GM18517 (cell line): Measurements from ENCODE around the gene LRRC45.

ENCODE experiments used
- ATAC-seq: cut with Tn5 transposase; IDR thresholded peaks from one replicate; pipeline ENCODE4 v1.9.1; 2021; ENCODE audit warnings: mild to moderate bottlenecking, moderate library complexity; ENCODE audit not compliant: unreplicated experiment

The LRRC45 gene

DNA sequence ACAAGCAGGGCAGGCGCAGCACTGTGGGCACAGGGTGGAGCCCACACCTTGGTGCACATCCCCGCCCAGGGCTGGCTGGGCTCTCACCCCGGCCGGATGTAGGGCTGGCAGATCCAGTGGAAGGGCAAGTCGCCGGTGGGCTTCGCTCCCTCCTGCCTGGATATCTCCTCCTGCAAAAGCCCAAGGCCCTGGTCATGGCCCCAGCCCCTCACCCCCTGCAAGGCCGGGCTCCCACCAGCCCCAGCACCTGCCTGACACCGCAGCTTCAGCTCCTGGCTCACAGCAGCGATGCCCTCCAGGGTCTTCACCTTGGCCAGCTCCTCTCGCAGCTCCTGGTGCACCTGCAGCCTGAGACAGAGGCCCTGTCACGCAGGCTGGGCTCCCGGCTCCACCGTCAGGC is 37.5 kb downstream of the LRRC45 start:
- no peak for ATAC-seq

DNA sequence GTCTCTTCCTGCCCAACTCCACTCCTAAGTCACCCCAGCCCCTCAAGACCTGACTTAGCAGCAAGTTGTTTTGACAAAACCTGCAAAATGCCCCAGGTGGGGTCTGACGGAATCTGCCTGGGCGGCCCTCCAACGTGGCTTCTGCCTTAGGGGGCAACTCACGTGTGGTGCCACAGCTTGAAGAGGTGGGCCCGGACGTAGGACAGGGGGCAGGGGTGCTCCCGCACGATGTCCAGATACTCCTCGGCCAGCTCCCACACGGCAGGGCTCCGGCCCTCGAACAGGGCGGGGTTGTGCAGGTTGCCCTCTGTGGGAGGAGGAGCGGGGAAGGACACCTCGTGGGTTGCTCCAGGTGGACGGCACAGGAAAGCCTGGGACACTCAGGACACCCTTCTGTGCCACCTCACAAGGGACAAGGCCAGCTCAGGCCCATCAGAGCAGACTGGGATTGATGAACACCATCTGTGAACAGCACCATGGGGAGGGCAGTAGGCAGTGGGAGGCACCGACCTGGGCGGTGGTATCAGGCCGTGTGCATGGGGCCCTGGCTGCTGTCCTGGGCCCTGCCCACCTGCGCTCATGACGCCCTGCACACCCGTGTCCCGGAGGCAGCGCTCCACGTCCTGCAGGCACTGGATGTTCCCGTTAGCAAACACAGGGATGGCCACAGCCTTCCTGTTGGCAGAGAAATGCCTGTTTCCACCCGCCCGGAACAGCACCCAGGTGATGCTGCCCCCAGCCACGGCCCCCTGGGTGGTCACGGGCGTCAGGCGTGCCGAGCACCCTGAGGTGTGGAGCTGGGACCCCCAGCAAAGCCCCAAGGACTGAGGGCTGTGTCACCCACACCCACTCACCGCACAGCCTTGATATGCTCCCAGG is 38.2 kb downstream of the LRRC45 start:
- no peak for ATAC-seq

- ATAC-seq: no peak
These were observed 39.2 kb downstream of the LRRC45 start for GRCh38 chr17:82062076-82062983.

DNA sequence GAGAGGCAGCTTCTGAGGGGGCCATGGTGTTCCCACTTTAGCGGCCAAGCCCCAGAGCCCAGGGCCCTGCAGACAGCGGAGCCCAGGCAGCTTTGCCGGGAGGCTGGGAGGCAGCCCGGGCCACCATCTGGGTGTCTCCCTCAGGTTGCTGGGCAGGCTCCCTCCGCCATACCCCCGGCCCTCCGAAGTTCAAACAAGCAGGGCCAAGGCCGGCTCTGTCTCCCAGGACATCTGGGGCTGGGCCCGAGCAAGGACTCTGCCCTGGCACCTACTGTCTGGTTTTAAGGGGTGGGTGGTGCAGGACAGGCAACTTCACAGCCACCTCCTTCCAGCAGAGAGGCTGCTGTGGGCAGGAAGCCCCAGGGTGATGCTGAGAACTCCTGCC is 39.9 kb downstream of the LRRC45 start:
- no peak for ATAC-seq

DNA sequence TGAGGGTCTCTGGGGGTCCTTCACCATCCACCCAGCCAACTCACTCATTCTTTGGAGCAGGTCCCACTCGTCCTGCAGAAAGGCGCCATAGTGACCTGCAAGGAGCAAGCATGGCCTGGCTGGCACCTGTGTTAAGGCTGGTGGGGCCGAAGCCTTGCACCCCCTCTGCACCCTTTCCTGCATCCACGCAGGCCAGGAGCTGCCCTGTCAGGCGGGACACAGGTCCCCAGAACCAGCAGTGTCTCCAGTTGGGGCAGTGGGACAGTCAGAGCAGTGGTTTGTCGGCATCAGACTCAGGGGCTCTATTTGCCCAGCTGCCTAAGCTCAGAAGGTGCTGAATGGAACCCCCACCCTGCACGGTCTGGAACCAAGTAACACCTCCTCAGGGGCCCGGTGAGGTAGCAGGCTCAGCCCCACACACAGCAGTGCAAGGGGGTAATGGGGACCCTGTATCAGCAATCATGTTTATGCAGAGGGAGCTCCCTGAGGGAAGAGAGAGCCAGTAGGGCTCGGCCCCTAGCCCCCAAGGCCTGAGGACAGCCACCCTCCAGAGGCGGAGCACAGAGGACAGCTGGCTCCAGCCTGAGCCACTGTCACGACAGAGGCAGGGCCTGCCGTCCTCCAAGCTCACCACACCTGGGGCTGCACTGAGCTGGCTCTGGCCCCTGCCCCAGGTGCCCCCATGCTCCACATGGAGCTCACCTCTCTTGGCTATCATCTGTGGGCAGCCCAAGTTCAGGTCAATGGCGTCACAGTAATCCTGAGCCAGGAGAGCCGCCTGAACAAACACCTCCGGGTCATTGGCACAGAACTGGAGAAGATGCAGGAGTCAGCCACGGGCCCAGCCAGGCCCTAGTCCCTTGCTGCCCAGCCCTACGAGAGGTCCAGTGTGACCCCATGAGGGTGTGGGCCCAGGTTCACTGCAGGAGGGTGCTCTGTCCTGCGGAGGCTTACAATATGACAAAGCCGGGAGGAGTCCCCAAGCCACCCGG is 40.6 kb downstream of the LRRC45 start:
- ATAC-seq: no peak

GRCh38 chr17:82064433-82065192 is 41.5 kb downstream of the LRRC45 start:
- no peak for ATAC-seq

GRCh38 chr17:82065193-82065637 is 42.1 kb downstream of the LRRC45 start:
- no peak for ATAC-seq

DNA sequence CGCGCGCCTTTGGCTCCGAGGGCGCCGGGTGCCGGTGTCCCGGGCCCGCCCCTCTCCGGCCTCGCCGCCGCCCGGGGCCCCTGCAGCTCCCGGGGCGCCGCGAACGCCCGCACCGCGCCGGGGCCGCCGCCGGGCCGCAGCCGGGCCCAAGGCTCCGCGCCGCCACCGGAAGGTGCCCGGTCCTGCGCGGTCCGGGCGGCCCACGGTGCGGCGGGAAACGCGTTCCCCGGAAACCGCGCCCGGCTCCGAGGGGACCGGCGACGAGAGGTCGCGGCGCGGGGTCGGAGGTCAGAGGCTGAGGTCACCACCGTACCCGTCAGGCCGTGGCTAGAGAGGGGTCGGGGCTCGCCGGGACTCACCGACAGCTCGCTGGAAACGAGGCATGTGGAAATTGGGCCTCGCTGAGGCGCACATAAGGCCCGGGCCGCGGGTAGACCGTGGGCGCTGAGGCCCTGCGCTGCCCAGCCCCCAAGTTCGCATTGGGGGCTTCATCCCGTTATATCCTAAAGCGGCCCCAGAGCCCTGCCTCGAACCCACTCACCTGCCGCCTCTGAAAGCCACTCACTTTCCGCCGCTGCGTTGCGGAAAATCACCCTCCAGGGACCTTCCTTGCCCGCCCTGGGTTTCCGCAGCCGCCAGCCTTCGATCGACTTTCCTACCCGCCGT is 42.7 kb downstream of the LRRC45 start, which contains the start of gene DUS1L:
TSS of gene DUS1L (minus strand) at position 167 of the 666 bp plus-strand sequence. CDS start 745 bp downstream, outside the sequence.
- no peak for ATAC-seq

GRCh38 chr17:82070611-82071010 is 47.5 kb downstream of the LRRC45 start:
- ATAC-seq: no peak

- ATAC-seq: no peak
These were observed 49.7 kb downstream of the LRRC45 start for GRCh38 chr17:82072827-82073226.

- ATAC-seq: no peak
These were observed 50.3 kb downstream of the LRRC45 start for GRCh38 chr17:82073446-82073845.

DNA sequence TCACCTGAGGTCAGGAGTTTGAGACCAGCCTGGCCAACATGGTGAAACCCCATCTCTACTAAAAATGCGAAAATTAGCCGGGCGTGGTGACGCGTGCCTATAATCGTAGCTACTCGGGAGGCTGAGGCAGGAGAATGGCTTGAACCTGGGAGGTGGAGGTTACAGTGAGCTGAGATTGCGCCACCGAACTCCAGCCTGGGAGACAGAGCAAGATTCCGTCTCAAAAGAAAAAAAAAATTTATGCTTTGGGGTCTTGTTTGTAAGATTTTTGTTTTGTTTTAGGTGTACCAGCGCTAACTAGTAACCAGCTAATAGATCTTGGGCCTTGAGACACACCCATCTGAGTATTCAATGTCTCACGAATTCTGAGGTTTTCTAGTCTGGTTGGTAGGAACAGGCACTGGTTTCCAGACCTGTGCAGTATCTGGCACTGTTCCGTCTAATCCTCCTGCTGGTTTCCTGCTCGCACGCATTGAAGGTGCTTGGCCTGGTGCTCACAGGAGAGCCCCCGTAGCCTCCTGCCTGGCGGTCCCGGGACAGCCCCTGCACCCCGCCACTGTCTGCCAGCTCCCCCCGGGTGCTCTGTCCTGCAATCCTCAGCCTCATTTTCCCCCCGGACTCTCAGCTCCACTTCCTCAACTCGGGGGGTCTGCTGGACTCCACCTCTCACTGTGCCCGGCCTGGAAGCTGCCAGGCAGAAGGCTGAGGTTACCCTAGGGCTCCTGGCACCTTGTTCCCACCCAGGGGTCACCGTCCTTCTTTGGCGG is 53.1 kb downstream of the LRRC45 start:
- no peak for ATAC-seq

GRCh38 chr17:82076785-82077591 is 53.9 kb downstream of the LRRC45 start:
- ATAC-seq: no peak

DNA sequence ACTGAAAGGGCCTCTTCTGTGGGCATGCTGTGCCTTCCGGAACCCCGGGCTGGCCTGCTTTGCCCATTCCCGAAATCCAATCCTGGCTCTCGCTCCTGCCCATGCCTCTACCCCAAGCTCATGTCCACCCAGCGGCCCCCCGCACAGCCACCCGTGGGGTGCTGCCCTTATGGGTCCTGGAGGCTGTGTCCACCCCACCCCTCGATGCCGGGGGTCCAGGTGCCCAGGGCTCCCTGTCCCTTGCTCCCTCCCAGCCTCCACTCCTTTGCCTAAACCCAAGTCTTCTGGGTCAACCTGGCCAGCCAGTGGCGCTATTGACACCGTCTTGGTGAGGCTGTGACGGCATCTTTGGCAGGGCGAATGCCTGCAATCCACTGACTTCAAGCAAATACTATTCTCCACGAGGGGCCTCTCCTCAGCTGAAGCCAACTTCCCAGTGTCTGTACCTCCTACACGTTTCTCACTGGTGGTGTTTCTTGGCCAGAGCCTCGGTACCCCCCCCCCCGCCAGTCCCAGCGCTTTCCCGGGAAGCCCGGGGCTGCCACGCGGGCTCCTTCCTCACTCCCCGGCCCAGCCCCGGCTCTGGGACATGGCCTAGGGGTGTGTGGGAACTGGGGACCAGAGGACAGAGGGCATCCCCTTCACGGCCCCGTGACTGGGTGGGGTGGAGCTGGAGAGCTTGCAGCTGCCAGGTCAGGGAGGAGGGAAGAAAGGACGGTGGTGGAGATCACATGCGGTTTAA is 54.7 kb downstream of the LRRC45 start:
- ATAC-seq: no peak

- no peak for ATAC-seq
These were observed 55.3 kb downstream of the LRRC45 start for GRCh38 chr17:82078433-82078832.

- ATAC-seq: no peak
These were observed 56.0 kb downstream of the LRRC45 start for GRCh38 chr17:82079001-82079677.
